NCI-H2196 (cell line): Measurements from ENCODE around the gene DENND4C.
"Not testable (repeated sequence)": the region's sequence is repeated elsewhere in the genome, so short reads cannot be mapped to it uniquely, and the experiment has no call there.

Experiments used
- DNase-seq: peaks from one replicate; lab custom pipeline; 2025; ENCODE audit not compliant: unreplicated experiment; lab: John Stamatoyannopoulos, UW

Gene DENND4C

GRCh38 chr9:19408693-19409400 lies 178.4 kb downstream of the DENND4C start, which contains the start of gene ACER2:
TSS of gene ACER2 (plus strand) at chr9:19409009. CDS start at chr9:19409085, 76 bp downstream.
- DNase-seq = peak; percentile 94

GRCh38 chr9:19409401-19410194 lies 179.1 kb downstream of the DENND4C start:
- no peak for DNase-seq

GRCh38 chr9:19410195-19410503 lies 179.7 kb downstream of the DENND4C start:
- no peak for DNase-seq

- no peak for DNase-seq
Measured at GRCh38 chr9:19410594-19410993, 180.1 kb downstream of the DENND4C start.

GRCh38 chr9:19411316-19411715 lies 180.8 kb downstream of the DENND4C start:
- no peak for DNase-seq

- not testable (repeated sequence) for DNase-seq
Measured at GRCh38 chr9:19413456-19413855, 183.0 kb downstream of the DENND4C start.

- no peak for DNase-seq
Measured at GRCh38 chr9:19416143-19416542, 185.7 kb downstream of the DENND4C start.

GRCh38 chr9:19420877-19421276 lies 190.4 kb downstream of the DENND4C start:
- DNase-seq = no peak
